ENCODE data around the gene MFSD2A.

Gene MFSD2A

DNA sequence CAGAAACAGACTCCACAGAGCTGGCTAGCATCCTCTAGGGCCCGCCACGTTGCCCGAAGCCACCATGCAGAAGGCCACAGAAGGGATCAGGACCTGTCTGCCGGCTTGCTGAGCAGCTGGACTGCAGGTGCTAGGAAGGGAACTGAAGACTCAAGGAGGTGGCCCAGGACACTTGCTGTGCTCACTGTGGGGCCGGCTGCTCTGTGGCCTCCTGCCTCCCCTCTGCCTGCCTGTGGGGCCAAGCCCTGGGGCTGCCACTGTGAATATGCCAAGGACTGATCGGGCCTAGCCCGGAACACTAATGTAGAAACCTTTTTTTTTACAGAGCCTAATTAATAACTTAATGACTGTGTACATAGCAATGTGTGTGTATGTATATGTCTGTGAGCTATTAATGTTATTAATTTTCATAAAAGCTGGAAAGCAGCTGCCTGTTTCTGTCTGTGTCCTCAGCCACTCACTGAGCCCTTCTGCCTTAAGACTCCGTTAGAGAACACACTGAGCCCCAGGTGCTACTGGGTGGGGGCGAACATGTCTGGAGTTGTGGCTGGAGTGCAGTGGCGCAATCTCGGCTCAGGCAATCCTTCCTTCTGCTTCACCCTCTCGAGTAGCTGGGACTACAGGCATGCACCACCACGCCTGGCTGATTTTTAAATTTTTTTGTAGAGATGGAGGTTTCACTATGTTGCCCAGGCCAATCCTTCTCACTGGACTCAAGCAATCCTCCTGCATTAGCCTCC, 14.8 kb downstream of the MFSD2A start:
- H3K36me3 ChIP-seq (ENCODE audit: insufficient read depth, low read length): no peaks in the 10 kb centered on the region
- H3K27ac ChIP-seq (ENCODE audit: low read depth, low read length, poor library complexity, severe bottlenecking): no peak overlapping the region
- H3F3A ChIP-seq (ENCODE audit: insufficient read depth, low read length): no peaks in the 10 kb centered on the region
- H3K4me1 ChIP-seq (ENCODE audit: insufficient read depth, low read length, severe bottlenecking): no peaks in the 10 kb centered on the region
- H3K4me3 ChIP-seq (ENCODE audit: low read depth, low read length, poor library complexity, severe bottlenecking): no peak overlapping the region
- H3K27me3 ChIP-seq (ENCODE audit: insufficient read depth, low read length): no peaks in the 10 kb centered on the region
- no peaks in the 10 kb centered on the region for H3K9me2 ChIP-seq (ENCODE audit: low read depth, low read length)
- no peak overlapping the region for H3K4me2 ChIP-seq (ENCODE audit: low read length)
- H3K9ac ChIP-seq (ENCODE audit: low read length): no peak overlapping the region
- TF ChIP-seq EZH2 (IDR thresholded peaks at IDR 0.05; ENCODE audit: borderline replicate concordance, low read length) (no peak), CTCF (IDR thresholded peaks at IDR 0.05; ENCODE audit: low read length) (no peak)
- no peak overlapping the region for H2AFZ ChIP-seq (ENCODE audit: low read length)
- H4K20me1 ChIP-seq (ENCODE audit: insufficient read depth, low read length): no peaks in the 10 kb centered on the region
- no peaks in the 10 kb centered on the region for H3K79me2 ChIP-seq (ENCODE audit: insufficient read depth, low read length)
- H3K9me3 ChIP-seq (ENCODE audit: low read length): no peaks in the 10 kb centered on the region

- H2AFZ ChIP-seq (ENCODE audit: low read length): no peak overlapping the region
- no peak overlapping the region for H3K4me2 ChIP-seq (ENCODE audit: low read length)
Observed at GRCh38 chr1:39970274-39970673, 15.3 kb downstream of the MFSD2A start.

DNA sequence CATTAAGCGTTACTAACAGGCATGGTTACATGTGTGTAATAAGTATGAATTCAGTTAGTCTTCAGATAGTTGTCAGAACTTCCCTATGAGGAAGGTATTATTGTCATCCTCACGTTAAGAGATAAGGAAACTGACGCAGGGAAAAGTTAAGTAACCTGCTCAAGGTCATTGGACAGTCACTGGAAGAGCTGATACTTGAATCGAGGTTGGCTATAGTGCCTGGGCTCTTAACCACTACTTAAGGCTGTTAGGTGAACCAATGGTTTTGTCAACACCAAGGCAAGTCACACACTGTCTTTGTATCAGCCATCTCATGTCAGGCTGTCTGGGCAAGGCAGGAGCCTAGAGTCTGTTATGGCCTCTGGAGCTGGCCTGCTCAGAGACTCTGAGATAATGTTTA, 16.2 kb downstream of the MFSD2A start:
- no peaks in the 10 kb centered on the region for H3K4me1 ChIP-seq (ENCODE audit: insufficient read depth, low read length, severe bottlenecking)
- H4K20me1 ChIP-seq (ENCODE audit: insufficient read depth, low read length): no peaks in the 10 kb centered on the region
- H3K27ac ChIP-seq (ENCODE audit: low read depth, low read length, poor library complexity, severe bottlenecking): no peak overlapping the region

More at GRCh38 chr1:39970274-39970673, 15.3 kb downstream of the MFSD2A start:
- H3K27ac ChIP-seq (ENCODE audit: low read depth, low read length, poor library complexity, severe bottlenecking): no peak overlapping the region
- no peaks in the 10 kb centered on the region for H3K27me3 ChIP-seq (ENCODE audit: insufficient read depth, low read length)
- no peaks in the 10 kb centered on the region for H3K36me3 ChIP-seq (ENCODE audit: insufficient read depth, low read length)
- no peak overlapping the region for H3K9ac ChIP-seq (ENCODE audit: low read length)
- no peak for TF ChIP-seq EZH2 (IDR thresholded peaks at IDR 0.05; ENCODE audit: borderline replicate concordance, low read length)
- no peak for TF ChIP-seq CTCF (IDR thresholded peaks at IDR 0.05; ENCODE audit: low read length)
- H3K4me3 ChIP-seq (ENCODE audit: low read depth, low read length, poor library complexity, severe bottlenecking): no peak overlapping the region
- no peaks in the 10 kb centered on the region for H3K4me1 ChIP-seq (ENCODE audit: insufficient read depth, low read length, severe bottlenecking)
- H3F3A ChIP-seq (ENCODE audit: insufficient read depth, low read length): no peaks in the 10 kb centered on the region
- H3K9me3 ChIP-seq (ENCODE audit: low read length): no peaks in the 10 kb centered on the region
- H3K9me2 ChIP-seq (ENCODE audit: low read depth, low read length): no peaks in the 10 kb centered on the region
- no peaks in the 10 kb centered on the region for H3K79me2 ChIP-seq (ENCODE audit: insufficient read depth, low read length)
- H4K20me1 ChIP-seq (ENCODE audit: insufficient read depth, low read length): no peaks in the 10 kb centered on the region

More for the DNA sequence above, 16.2 kb downstream of the MFSD2A start:
- no peaks in the 10 kb centered on the region for H3F3A ChIP-seq (ENCODE audit: insufficient read depth, low read length)
- H3K4me2 ChIP-seq (ENCODE audit: low read length): no peak overlapping the region
- no peaks in the 10 kb centered on the region for H3K9me2 ChIP-seq (ENCODE audit: low read depth, low read length)
- H3K4me3 ChIP-seq (ENCODE audit: low read depth, low read length, poor library complexity, severe bottlenecking): no peak overlapping the region
- H3K79me2 ChIP-seq (ENCODE audit: insufficient read depth, low read length): no peaks in the 10 kb centered on the region
- no peaks in the 10 kb centered on the region for H3K27me3 ChIP-seq (ENCODE audit: insufficient read depth, low read length)
- H3K36me3 ChIP-seq (ENCODE audit: insufficient read depth, low read length): no peaks in the 10 kb centered on the region
- no peaks in the 10 kb centered on the region for H3K9me3 ChIP-seq (ENCODE audit: low read length)
- no peak for TF ChIP-seq EZH2 (IDR thresholded peaks at IDR 0.05; ENCODE audit: borderline replicate concordance, low read length)
- TF ChIP-seq CTCF (IDR thresholded peaks at IDR 0.05; ENCODE audit: low read length): no peak
- no peak overlapping the region for H2AFZ ChIP-seq (ENCODE audit: low read length)
- no peak overlapping the region for H3K9ac ChIP-seq (ENCODE audit: low read length)

Measured in OCI-LY1 (cell line).